NT2/D1 (cell line): ENCODE data around the gene IL36G.

Source experiments
- SUZ12 ChIP-seq: IDR thresholded peaks from 2 replicates; pipeline ENCODE4 v1.6.1; 2011; ENCODE audit not compliant: insufficient read length, insufficient read depth; ENCODE audit errors: extremely low read depth
- YY1 ChIP-seq: IDR thresholded peaks from 2 replicates; pipeline ENCODE4 v1.6.1; 2011; ENCODE audit not compliant: insufficient read length, insufficient read depth
- ZNF274 ChIP-seq: IDR thresholded peaks from 2 replicates; pipeline ENCODE4 v1.6.1; 2011; ENCODE audit warnings: mild to moderate bottlenecking, low read depth, low read length

DNA sequence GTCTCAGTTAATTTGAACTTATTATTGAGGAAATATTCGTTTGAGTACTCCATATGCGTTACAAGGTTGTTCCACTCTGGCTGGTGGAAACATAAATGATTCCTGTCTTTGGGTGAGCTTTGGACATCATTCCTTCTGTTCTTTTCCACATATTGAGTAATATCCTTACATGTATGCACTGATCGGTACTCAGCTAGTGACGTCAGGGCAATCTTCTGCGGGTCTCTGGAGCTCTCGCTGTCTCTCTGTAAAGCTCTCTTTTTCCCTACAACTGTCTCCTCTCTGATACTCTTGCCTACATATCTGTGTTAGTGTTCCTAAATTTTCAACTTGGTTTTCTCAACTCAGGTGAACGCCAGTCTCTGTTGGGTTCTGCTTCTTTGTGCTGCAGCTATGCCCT is 23.4 kb upstream of the IL36G start:
- no peak for TF ChIP-seq ZNF274
- TF ChIP-seq YY1, result no peak
- TF ChIP-seq SUZ12, result no peak
